ENCODE measurements around the gene ZFP3.

- TF ChIP-seq CTCF (IDR thresholded peaks at IDR 0.05) (no peak), POLR2AphosphoS5 (IDR thresholded peaks at IDR 0.05) (no peak)
These were observed 33.6 kb upstream of the ZFP3 start for GRCh38 chr17:5044630-5045029.
